ENCODE results near the gene EIF3A.

The EIF3A gene

DNA sequence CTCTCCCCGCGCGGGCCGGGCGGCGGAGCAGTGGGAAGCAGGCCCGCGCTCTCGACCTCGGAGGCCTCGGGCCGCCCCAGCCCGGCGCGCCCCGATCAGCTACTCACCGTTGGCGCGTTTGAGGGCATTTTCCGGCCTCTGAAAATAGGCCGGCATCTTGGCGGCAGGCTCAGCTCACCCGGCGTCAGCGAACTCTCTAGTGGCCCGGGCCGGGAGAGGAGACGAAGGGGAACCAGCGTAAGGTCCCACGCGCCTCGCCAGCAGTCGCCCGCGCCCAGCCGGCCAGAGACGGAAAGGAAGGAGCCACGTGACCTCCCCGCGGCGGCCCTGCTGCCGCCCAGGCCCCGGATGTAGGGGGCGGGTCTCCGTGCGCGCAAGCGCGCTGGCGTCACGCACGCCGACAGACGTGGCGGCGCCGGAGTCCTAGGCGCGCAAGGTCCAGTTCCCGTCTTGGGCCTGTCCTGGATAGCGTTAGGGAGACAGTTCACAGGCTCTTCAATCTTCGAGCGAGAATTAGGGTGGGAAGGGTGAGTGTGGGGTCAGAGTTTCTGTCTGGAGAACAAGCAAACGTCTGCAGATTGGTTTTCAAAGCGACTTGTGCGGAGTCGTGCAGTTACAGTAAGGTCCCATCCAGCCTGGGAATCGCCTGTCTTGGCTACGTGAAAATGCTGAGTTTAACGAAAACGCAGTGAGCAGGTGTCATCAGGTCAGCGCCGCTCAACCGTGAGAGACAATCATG is at the start of gene EIF3A (continued):
- TF ChIP-seq, protein P1, sequence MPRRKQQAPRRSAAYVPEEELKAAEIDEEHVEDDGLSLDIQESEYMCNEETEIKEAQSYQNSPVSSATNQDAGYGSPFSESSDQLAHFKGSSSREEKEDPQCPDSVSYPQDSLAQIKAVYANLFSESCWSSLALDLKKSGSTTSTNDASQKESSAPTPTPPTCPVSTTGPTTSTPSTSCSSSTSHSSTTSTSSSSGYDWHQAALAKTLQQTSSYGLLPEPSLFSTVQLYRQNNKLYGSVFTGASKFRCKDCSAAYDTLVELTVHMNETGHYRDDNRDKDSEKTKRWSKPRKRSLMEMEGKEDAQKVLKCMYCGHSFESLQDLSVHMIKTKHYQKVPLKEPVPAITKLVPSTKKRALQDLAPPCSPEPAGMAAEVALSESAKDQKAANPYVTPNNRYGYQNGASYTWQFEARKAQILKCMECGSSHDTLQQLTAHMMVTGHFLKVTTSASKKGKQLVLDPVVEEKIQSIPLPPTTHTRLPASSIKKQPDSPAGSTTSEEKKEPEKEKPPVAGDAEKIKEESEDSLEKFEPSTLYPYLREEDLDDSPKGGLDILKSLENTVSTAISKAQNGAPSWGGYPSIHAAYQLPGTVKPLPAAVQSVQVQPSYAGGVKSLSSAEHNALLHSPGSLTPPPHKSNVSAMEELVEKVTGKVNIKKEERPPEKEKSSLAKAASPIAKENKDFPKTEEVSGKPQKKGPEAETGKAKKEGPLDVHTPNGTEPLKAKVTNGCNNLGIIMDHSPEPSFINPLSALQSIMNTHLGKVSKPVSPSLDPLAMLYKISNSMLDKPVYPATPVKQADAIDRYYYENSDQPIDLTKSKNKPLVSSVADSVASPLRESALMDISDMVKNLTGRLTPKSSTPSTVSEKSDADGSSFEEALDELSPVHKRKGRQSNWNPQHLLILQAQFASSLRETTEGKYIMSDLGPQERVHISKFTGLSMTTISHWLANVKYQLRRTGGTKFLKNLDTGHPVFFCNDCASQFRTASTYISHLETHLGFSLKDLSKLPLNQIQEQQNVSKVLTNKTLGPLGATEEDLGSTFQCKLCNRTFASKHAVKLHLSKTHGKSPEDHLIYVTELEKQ (tag by site-specific recombination; IDR thresholded peaks at IDR 0.05; ENCODE audit: borderline replicate concordance): no peak
- no peak for TF ChIP-seq ZNF16 (tag by site-specific recombination; IDR thresholded peaks at IDR 0.05; ENCODE audit: low read depth)
- no peak for TF ChIP-seq ZNF19 (tag by site-specific recombination; IDR thresholded peaks at IDR 0.05; ENCODE audit: low read depth)
- no peak for TF ChIP-seq HOXD13 (CRISPR knock-in tag; IDR thresholded peaks at IDR 0.05; ENCODE audit: borderline replicate concordance)
- TF ChIP-seq GLIS2 (tag by site-specific recombination; IDR thresholded peaks at IDR 0.05): no peak
- no peak for TF ChIP-seq ZNF223 (tag by site-specific recombination; IDR thresholded peaks at IDR 0.05)
- TF ChIP-seq, protein P2, sequence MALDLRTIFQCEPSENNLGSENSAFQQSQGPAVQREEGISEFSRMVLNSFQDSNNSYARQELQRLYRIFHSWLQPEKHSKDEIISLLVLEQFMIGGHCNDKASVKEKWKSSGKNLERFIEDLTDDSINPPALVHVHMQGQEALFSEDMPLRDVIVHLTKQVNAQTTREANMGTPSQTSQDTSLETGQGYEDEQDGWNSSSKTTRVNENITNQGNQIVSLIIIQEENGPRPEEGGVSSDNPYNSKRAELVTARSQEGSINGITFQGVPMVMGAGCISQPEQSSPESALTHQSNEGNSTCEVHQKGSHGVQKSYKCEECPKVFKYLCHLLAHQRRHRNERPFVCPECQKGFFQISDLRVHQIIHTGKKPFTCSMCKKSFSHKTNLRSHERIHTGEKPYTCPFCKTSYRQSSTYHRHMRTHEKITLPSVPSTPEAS (tag by site-specific recombination; IDR thresholded peaks at IDR 0.05): no peak; the same call in 1 of the 2 replicates
- peak; percentile 74 for TF ChIP-seq KLF16 (tag by site-specific recombination; IDR thresholded peaks at IDR 0.05)
- no peak for TF ChIP-seq ZBTB20 (tag by site-specific recombination; IDR thresholded peaks at IDR 0.05)
- no peak for TF ChIP-seq ZNF155 (tag by site-specific recombination; IDR thresholded peaks at IDR 0.05)
- no peak for TF ChIP-seq SETDB1 (IDR thresholded peaks at IDR 0.05; ENCODE audit: insufficient read length, low read length)
- TF ChIP-seq WT1 (tag by site-specific recombination; IDR thresholded peaks at IDR 0.05): no peak
- peak; percentile 46 for TF ChIP-seq ZBTB8A (tag by site-specific recombination; IDR thresholded peaks at IDR 0.05)
- no peak for TF ChIP-seq ZNF792 (tag by site-specific recombination; IDR thresholded peaks at IDR 0.05)
- 0 out of 2 replicates have a peak, but pooled peaks have one; percentile 14 for TF ChIP-seq BCL11A (tag by site-specific recombination; IDR thresholded peaks at IDR 0.05; ENCODE audit: low read depth)
- TF ChIP-seq ZNF626 (tag by site-specific recombination; IDR thresholded peaks at IDR 0.05): no peak
- TF ChIP-seq ZBTB48 (tag by site-specific recombination; IDR thresholded peaks at IDR 0.05): no peak
- TF ChIP-seq ZNF2 (tag by site-specific recombination; IDR thresholded peaks at IDR 0.05): peak; percentile 76; the same call in 1 of the 2 replicates
- TF ChIP-seq ZNF302 (tag by site-specific recombination; IDR thresholded peaks at IDR 0.05; ENCODE audit: low read depth): no peak
- TF ChIP-seq, protein P3, sequence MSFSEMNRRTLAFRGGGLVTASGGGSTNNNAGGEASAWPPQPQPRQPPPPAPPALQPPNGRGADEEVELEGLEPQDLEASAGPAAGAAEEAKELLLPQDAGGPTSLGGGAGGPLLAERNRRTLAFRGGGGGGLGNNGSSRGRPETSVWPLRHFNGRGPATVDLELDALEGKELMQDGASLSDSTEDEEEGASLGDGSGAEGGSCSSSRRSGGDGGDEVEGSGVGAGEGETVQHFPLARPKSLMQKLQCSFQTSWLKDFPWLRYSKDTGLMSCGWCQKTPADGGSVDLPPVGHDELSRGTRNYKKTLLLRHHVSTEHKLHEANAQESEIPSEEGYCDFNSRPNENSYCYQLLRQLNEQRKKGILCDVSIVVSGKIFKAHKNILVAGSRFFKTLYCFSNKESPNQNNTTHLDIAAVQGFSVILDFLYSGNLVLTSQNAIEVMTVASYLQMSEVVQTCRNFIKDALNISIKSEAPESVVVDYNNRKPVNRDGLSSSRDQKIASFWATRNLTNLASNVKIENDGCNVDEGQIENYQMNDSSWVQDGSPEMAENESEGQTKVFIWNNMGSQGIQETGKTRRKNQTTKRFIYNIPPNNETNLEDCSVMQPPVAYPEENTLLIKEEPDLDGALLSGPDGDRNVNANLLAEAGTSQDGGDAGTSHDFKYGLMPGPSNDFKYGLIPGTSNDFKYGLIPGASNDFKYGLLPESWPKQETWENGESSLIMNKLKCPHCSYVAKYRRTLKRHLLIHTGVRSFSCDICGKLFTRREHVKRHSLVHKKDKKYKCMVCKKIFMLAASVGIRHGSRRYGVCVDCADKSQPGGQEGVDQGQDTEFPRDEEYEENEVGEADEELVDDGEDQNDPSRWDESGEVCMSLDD (tag by site-specific recombination; IDR thresholded peaks at IDR 0.05): no peak
- TF ChIP-seq HOXC10 (CRISPR knock-in tag; IDR thresholded peaks at IDR 0.05): peak; percentile 50; the same call in 1 of the 2 replicates
- TF ChIP-seq KLF8 (tag by site-specific recombination; IDR thresholded peaks at IDR 0.05): no peak
- TF ChIP-seq ZNF10 (tag by site-specific recombination; IDR thresholded peaks at IDR 0.05): no peak
- TF ChIP-seq, protein P4, sequence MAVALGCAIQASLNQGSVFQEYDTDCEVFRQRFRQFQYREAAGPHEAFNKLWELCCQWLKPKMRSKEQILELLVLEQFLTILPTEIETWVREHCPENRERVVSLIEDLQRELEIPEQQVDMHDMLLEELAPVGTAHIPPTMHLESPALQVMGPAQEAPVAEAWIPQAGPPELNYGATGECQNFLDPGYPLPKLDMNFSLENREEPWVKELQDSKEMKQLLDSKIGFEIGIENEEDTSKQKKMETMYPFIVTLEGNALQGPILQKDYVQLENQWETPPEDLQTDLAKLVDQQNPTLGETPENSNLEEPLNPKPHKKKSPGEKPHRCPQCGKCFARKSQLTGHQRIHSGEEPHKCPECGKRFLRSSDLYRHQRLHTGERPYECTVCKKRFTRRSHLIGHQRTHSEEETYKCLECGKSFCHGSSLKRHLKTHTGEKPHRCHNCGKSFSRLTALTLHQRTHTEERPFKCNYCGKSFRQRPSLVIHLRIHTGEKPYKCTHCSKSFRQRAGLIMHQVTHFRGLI (tag by site-specific recombination; IDR thresholded peaks at IDR 0.05): peak; percentile 84
- peak; percentile 65; the same call in 1 of the 2 replicates for TF ChIP-seq ZBTB17 (tag by site-specific recombination; IDR thresholded peaks at IDR 0.05)
- no peak for TF ChIP-seq ZNF354C (tag by site-specific recombination; IDR thresholded peaks at IDR 0.05; ENCODE audit: borderline replicate concordance, low read depth)
- TF ChIP-seq ZNF560 (tag by site-specific recombination; IDR thresholded peaks at IDR 0.05; ENCODE audit: borderline replicate concordance): no peak
- TF ChIP-seq, protein P5, sequence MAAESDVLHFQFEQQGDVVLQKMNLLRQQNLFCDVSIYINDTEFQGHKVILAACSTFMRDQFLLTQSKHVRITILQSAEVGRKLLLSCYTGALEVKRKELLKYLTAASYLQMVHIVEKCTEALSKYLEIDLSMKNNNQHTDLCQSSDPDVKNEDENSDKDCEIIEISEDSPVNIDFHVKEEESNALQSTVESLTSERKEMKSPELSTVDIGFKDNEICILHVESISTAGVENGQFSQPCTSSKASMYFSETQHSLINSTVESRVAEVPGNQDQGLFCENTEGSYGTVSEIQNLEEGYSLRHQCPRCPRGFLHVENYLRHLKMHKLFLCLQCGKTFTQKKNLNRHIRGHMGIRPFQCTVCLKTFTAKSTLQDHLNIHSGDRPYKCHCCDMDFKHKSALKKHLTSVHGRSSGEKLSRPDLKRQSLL (tag by site-specific recombination; IDR thresholded peaks at IDR 0.05): peak; percentile 37; the same call in 1 of the 2 replicates
- TF ChIP-seq ZNF341 (tag by site-specific recombination; IDR thresholded peaks at IDR 0.05; ENCODE audit: low read depth): no peak
- TF ChIP-seq, protein P6, sequence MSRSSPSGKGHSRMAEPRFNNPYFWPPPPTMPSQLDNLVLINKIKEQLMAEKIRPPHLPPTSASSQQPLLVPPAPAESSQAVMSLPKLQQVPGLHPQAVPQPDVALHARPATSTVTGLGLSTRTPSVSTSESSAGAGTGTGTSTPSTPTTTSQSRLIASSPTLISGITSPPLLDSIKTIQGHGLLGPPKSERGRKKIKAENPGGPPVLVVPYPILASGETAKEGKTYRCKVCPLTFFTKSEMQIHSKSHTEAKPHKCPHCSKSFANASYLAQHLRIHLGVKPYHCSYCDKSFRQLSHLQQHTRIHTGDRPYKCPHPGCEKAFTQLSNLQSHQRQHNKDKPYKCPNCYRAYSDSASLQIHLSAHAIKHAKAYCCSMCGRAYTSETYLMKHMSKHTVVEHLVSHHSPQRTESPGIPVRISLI (tag by site-specific recombination; IDR thresholded peaks at IDR 0.05): no peak

Data from HEK293 (cell line).